GM23338 (cell line): ENCODE data around the gene ZNF19. TPM values are rescaled to one million over a fixed set of nuclear protein-coding genes. Genes with fewer than 3 reads are reported as not detected.
A peak's percentile ranks its signal among the peaks of the same experiment; 100 is the strongest.

Source experiments
- ATAC-seq: fragments of 200-7000 bp; cut with Tn5 transposase; 3 replicates; pipeline ENCODE4 v1.9.1; 2020
- DNase-seq: peaks from one replicate; pipeline ENCODE4 v3.0.0-alpha.2; 2015; ENCODE audit warnings: low spot score
- H2AFZ ChIP-seq: fragments of 200-600 bp; sonication (generic); 2 replicates; pipeline ENCODE4 v1.8.0; 2016; ENCODE audit warnings: antibody characterized with exemption, mild to moderate bottlenecking, moderate library complexity
- H3F3A ChIP-seq: fragments of 200-600 bp; sonication (generic); replicated peaks from 2 replicates; pipeline ENCODE4 v1.8.0; 2017; ENCODE audit warnings: antibody characterized with exemption, mixed run types, low read depth
- H3K27ac ChIP-seq: fragments of 200-600 bp; sonication (generic); 2 replicates; pipeline ENCODE4 v1.6.1; 2016; ENCODE audit warnings: low read depth
- H3K27me3 ChIP-seq: fragments of 200-600 bp; sonication (generic); 2 replicates; pipeline ENCODE4 v1.8.0; 2016; ENCODE audit warnings: mild to moderate bottlenecking, mixed run types, moderate library complexity; ENCODE audit not compliant: insufficient read depth
- H3K36me3 ChIP-seq: fragments of 200-600 bp; sonication (generic); 2 replicates; pipeline ENCODE4 v1.8.0; 2016; ENCODE audit warnings: mild to moderate bottlenecking; ENCODE audit not compliant: insufficient read depth
- H3K4me1 ChIP-seq: fragments of 200-600 bp; sonication (generic); 2 replicates; pipeline ENCODE4 v1.8.0; 2016; ENCODE audit warnings: mild to moderate bottlenecking, moderate library complexity; ENCODE audit not compliant: insufficient read depth
- H3K4me2 ChIP-seq: fragments of 200-600 bp; sonication (generic); 2 replicates; pipeline ENCODE4 v1.7.1; 2017; ENCODE audit warnings: mixed run types
- H3K4me3 ChIP-seq: fragments of 200-600 bp; sonication (generic); 2 replicates; pipeline ENCODE4 v1.6.1; 2016; ENCODE audit warnings: mixed run types
- H3K79me2 ChIP-seq: fragments of 200-600 bp; sonication (generic); replicated peaks from 2 replicates; pipeline ENCODE4 v1.8.0; 2017; ENCODE audit warnings: mild to moderate bottlenecking; ENCODE audit not compliant: insufficient read depth
- H3K9me2 ChIP-seq: fragments of 200-600 bp; sonication (generic); 2 replicates; pipeline ENCODE4 v1.8.0; 2017; ENCODE audit not compliant: insufficient read depth
- H4K20me1 ChIP-seq: fragments of 200-600 bp; sonication (generic); replicated peaks from 2 replicates; pipeline ENCODE4 v1.8.0; 2017; ENCODE audit warnings: mild to moderate bottlenecking; ENCODE audit not compliant: insufficient read depth
- H3K27ac Mint-ChIP-seq: 2 replicates; pipeline ENCODE4 v1.8.0; 2020; ENCODE audit warnings: inconsistent platforms, mild to moderate bottlenecking, moderate library complexity, mixed read lengths
- H3K27me3 Mint-ChIP-seq: 3 replicates; pipeline ENCODE4 v1.8.0; 2022; ENCODE audit warnings: low read depth, mild to moderate bottlenecking, moderate library complexity, mixed read lengths, inconsistent platforms; ENCODE audit not compliant: insufficient read depth, poor library complexity
- H3K36me3 Mint-ChIP-seq: 3 replicates; pipeline ENCODE4 v1.8.0; 2021; ENCODE audit warnings: low read depth, mild to moderate bottlenecking, inconsistent platforms, moderate library complexity, mixed read lengths
- H3K4me1 Mint-ChIP-seq: 3 replicates; pipeline ENCODE4 v1.8.0; 2020; ENCODE audit warnings: mild to moderate bottlenecking, inconsistent platforms, mixed read lengths
- H3K4me3 Mint-ChIP-seq: 3 replicates; pipeline ENCODE4 v1.8.0; 2021; ENCODE audit warnings: moderate library complexity, mild to moderate bottlenecking, inconsistent platforms, mixed read lengths
- H3K9me3 Mint-ChIP-seq: 3 replicates; pipeline ENCODE4 v1.8.0; 2020; ENCODE audit warnings: moderate library complexity, mild to moderate bottlenecking, inconsistent platforms, mixed read lengths
- EZH2 ChIP-seq: fragments of 200-600 bp; sonication (generic); IDR thresholded peaks from one replicate; pipeline ENCODE4 v1.8.0; 2017; ENCODE audit warnings: antibody characterized with exemption, mild to moderate bottlenecking, low read depth; ENCODE audit not compliant: unreplicated experiment
- JUNB ChIP-seq: IDR thresholded peaks from one replicate; pipeline ENCODE4 v1.6.1; 2016; ENCODE audit warnings: antibody characterized with exemption; ENCODE audit not compliant: unreplicated experiment
- POLR2AphosphoS5 ChIP-seq: IDR thresholded peaks from 2 replicates; pipeline ENCODE4 v1.6.1; 2016; ENCODE audit warnings: antibody characterized with exemption, low read depth
- STAT1 ChIP-seq: IDR thresholded peaks from one replicate; pipeline ENCODE4 v1.6.1; 2016; ENCODE audit warnings: antibody characterized with exemption; ENCODE audit not compliant: unreplicated experiment
- ZNF114 ChIP-seq: fragments of 250-450 bp; sonication (Bioruptor Pico); IDR thresholded peaks from 2 replicates; pipeline ENCODE4 v1.5.0; 2020; ENCODE audit warnings: mild to moderate bottlenecking, moderate library complexity
- ZNF331 ChIP-seq: fragments of 250-450 bp; sonication (Bioruptor Pico); IDR thresholded peaks from 2 replicates; pipeline ENCODE4 v1.5.0; 2020; ENCODE audit warnings: low read depth, mild to moderate bottlenecking, moderate library complexity
- ZNF462 ChIP-seq: fragments of 250-450 bp; sonication (Bioruptor Pico); IDR thresholded peaks from 2 replicates; pipeline ENCODE4 v1.5.0; 2020; ENCODE audit warnings: mild to moderate bottlenecking, moderate library complexity
- polyA plus RNA-seq: library from polyadenylated mRNA; unstranded; fragments of >200 nt; fragmentation: Nextera tagmentation; extraction: Ambion mirVana; gene quantifications from 2 replicates; pipeline ENCODE4 v1.2.1, GENCODE V29; 2016
- total RNA-seq: library from RNA; depleted of rRNA; stranded (reverse); fragments of >200 nt; shearing (Covaris generic); gene quantifications from 2 replicates; pipeline ENCODE4 v1.2.3, GENCODE V29; 2014

ZNF19 gene
- total and polyA plus RNA-seq, 2 experiments from 2014 or later: 1.0 to 4.8 TPM

GRCh38 chr16:71524566-71525553, 35.7 kb upstream of the ZNF19 start:
- Histone ChIP-seq H3K36me3 (no peaks in the 10 kb centered on the region), H3F3A (no peaks in the 10 kb centered on the region), H3K27me3 (no peaks in the 10 kb centered on the region), H2AFZ (peak overlapping the region; percentile 82), H4K20me1 (no peaks in the 10 kb centered on the region), H3K27ac (peak overlapping the region; percentile 95; the same call in 1 of the 2 replicates), H3K4me2 (peak overlapping the region; percentile 75), H3K4me1 (peaks cover 27% of the 10 kb centered on the region), H3K79me2 (peaks cover 13% of the 10 kb centered on the region; the same call in 1 of the 2 replicates), H3K4me3 (peak overlapping the region; percentile 48), H3K9me2 (no peaks in the 10 kb centered on the region)
- H3K27me3 Mint-ChIP-seq: peaks cover 8% of the 10 kb centered on the region
- no peaks in the 10 kb centered on the region for H3K36me3 Mint-ChIP-seq
- peak overlapping the region; percentile 77 for H3K4me3 Mint-ChIP-seq
- H3K4me1 Mint-ChIP-seq: peaks cover 27% of the 10 kb centered on the region
- no peak for TF ChIP-seq POLR2AphosphoS5
- TF ChIP-seq ZNF114 (CRISPR knock-in tag): no peak
- no peak for TF ChIP-seq STAT1
- TF ChIP-seq JUNB: no peak
- TF ChIP-seq ZNF331 (CRISPR knock-in tag): no peak
- no peak for TF ChIP-seq EZH2
- no peak for TF ChIP-seq ZNF462 (CRISPR knock-in tag)
- ATAC-seq (peak; percentile 12), DNase-seq (peak; percentile 41)
- H3K9me3 Mint-ChIP-seq: no peaks in the 10 kb centered on the region
- peak overlapping the region; percentile 99 for H3K27ac Mint-ChIP-seq
